Coronary artery (tissue), 2 donors: ENCODE data around the gene SHD.
"Not testable (repeated sequence)": the region's sequence is repeated elsewhere in the genome, so short reads cannot be mapped to it uniquely, and the experiment has no call there.

ENCODE experiments used
- DNase-seq: peaks from one replicate; pipeline ENCODE4 v3.0.0-alpha.2; 2017; ENCODE audit warnings: low spot score
- H3K27ac ChIP-seq, 2 donors: fragments of 200-600 bp; sonication (generic); one replicate each; pipeline ENCODE4 v1.5.1; 2016 to 2019
- H3K4me3 ChIP-seq: fragments of 200-600 bp; sonication (generic); 2 replicates; pipeline ENCODE4 v1.5.1; 2016; ENCODE audit warnings: mild to moderate bottlenecking, moderate library complexity
- CTCF ChIP-seq: fragments of 200-600 bp; sonication (generic); IDR thresholded peaks from one replicate; pipeline ENCODE4 v1.5.1; 2019; ENCODE audit warnings: antibody characterized with exemption

Gene SHD

DNA sequence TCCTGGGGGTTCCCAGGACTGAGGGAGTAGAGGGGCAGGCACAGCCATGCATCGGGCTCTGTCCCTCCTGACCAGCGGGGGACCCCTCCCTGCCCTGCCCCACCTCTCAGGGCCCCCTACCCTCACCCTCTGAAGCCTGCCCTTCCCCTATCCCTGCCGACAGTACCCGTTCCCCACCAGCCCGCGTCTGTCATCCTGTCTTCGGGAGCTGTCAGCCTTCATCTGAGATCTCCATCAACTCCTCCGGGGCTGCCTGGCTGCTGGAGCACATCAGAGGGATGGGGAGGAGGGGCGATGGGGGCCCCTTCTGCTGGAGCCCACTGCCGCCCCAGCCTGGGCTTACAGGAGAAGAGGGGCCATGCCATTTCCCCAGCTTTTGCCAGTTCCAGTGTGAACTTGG is 6.2 kb upstream of the SHD start:
- Histone ChIP-seq H3K4me3 (no peak overlapping the region), H3K27ac (no peak overlapping the region)
- TF ChIP-seq CTCF = no peak
- no peak for DNase-seq

DNA sequence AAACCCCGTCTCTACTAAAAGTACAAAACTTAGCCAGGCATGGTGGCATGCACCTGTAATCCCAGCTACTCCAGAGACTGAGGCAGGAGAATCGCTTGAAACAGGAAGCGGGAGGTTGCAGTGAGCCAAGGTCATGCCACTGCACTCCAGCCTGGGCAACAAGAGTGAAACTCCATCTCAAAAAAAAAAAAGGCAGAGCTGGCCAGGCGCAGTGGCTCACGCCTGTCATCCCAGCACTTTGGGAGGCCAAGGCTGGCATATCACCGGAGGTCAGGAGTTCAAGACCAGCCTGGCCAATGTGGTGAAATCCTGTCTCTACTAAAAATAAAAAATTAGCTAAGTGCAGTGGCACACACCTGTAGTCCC is 4.8 kb upstream of the SHD start:
- H3K27ac ChIP-seq, DNase-seq, H3K4me3 ChIP-seq: not testable (repeated sequence)

- Histone ChIP-seq H3K4me3 (no peak overlapping the region), H3K27ac (no peak overlapping the region)
- no peak for DNase-seq
- no peak for TF ChIP-seq CTCF
Observed at GRCh38 chr19:4277191-4277696, 1.8 kb upstream of the SHD start.

DNA sequence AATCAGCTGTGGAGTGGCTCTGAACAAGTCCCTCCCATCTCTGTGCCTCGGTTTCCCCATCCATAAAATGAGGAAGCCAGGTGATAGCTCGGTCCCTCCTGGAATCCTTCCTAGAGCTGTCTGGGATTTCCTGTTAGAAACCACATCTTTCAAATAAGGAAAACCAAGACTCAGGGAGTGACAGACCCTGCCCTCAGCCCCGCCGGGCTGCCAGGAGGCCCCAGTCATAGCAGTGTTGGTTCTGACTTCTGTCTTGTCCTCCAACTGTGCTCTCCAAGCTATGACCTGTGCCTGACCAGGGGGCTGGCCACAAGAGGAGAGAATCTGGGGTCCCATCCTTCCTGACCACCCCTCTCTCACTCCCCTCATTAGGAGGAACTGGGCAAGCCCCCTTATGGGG is 1.1 kb upstream of the SHD start:
- H3K4me3 ChIP-seq = no peak overlapping the region
- DNase-seq = no peak
- H3K27ac ChIP-seq = no peak overlapping the region
- TF ChIP-seq CTCF = no peak

DNA sequence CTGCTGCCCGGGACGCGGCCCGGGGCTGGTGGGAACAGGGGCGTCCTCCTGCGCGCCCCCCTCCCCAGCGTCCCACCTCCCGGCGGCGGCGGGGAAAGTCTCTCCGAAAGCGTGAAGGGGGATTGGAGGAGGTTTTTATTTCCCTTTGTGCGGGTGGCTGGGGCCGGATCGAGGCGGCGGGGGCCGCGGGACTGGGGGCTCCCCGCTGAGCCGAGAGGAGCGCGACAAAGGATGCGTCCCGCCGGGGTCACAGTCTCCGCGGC is 132 bp downstream of the SHD start:
- no peak overlapping the region for H3K27ac ChIP-seq
- H3K4me3 ChIP-seq = peak overlapping the region; percentile 51
- TF ChIP-seq CTCF = no peak
- no peak for DNase-seq

- TF ChIP-seq CTCF = no peak
- Histone ChIP-seq H3K4me3 (peak overlapping the region; percentile 51), H3K27ac (no peak overlapping the region)
- no peak for DNase-seq
Observed at GRCh38 chr19:4279530-4280422, 710 bp downstream of the SHD start.

- H3K27ac ChIP-seq = no peak overlapping the region
- no peak for DNase-seq
- H3K4me3 ChIP-seq = no peak overlapping the region
- TF ChIP-seq CTCF = no peak
Observed at GRCh38 chr19:4284176-4284958, 5.3 kb downstream of the SHD start.
